Measurements from ENCODE around the gene IBA57. TPM values are rescaled to one million over a fixed set of nuclear protein-coding genes. Genes with fewer than 3 reads are reported as not detected.
"Not testable (repeated sequence)": the region's sequence is repeated elsewhere in the genome, so short reads cannot be mapped to it uniquely, and the experiment has no call there.

IBA57 gene
- total and polyA plus RNA-seq, 4 experiments from 2014 or later, result 1.3 to 12.0 (median 6.9) TPM

DNA sequence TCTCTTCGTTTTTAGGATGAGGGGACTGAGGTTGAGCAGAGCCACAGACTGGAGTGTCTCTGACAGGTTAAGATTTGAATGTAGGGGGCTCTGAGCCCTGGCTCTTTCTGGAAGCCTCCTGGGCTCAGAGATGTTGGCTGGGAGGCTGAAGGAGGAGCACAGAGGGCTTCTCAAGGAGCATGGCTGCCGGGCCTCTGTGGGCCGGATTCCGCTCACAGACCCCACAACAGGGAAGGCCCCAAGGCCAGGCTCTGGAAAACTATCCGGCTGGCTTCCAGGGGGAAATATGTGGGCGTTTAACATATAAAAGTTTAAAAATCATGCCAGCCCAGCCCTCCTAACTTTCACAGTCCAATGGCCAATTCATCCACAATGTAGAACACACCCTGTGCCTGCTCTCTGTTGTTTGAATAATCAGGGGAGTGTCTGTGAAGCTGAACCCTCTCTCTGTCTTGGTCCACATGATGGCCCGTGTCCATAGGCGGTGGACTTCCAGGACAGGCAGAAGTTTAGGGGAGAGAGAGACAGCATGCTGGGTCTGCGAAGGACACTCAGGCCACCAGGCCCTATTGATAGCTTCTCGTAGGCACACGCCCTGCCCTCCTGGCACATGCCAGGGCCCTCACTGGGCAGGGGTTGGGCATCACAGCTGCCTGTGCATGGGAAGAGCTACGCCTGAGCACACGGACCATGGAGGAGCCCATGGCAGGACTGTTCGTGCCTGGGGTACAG, 53.1 kb downstream of the IBA57 start:
- DNase-seq, result no peak
- Histone ChIP-seq H3K9me3 (ENCODE audit: control insufficient read depth in 1 of 2, low read length in 2 of 2) (no peaks in the 10 kb centered on the region), H3K27me3 (ENCODE audit: insufficient read depth, low read length) (no peaks in the 10 kb centered on the region), H3K4me1 (ENCODE audit: insufficient read depth, low read length) (peaks cover 7% of the 10 kb centered on the region), H3K4me3 (ENCODE audit: low read length in 2 of 2) (no peak overlapping the region), H3K36me3 (ENCODE audit: insufficient read depth, low read length) (no peaks in the 10 kb centered on the region), H3K27ac (ENCODE audit: low read depth, low read length) (no peak overlapping the region)
- ChIA-PET CTCF (ENCODE audit: partially characterized antibody) (no interaction called here), POLR2A (ENCODE audit: partially characterized antibody) (no interaction called here)
- intact Hi-C loops (cut with micrococcal nuclease), result no loop called here
- Mint-ChIP-seq H3K27me3 (no peaks in the 10 kb centered on the region), H3K9me3 (peaks cover 0 to 3% (median 0%) of the 10 kb centered on the region in 8 donors), H3K4me3 (no peak overlapping the region), H3K27ac (no peak overlapping the region), H3K36me3 (peaks cover 25 to 29% of the 10 kb centered on the region in 2 donors), H3K4me1 (peaks cover 0 to 11% (median 2%) of the 10 kb centered on the region in 4 donors)

DNA sequence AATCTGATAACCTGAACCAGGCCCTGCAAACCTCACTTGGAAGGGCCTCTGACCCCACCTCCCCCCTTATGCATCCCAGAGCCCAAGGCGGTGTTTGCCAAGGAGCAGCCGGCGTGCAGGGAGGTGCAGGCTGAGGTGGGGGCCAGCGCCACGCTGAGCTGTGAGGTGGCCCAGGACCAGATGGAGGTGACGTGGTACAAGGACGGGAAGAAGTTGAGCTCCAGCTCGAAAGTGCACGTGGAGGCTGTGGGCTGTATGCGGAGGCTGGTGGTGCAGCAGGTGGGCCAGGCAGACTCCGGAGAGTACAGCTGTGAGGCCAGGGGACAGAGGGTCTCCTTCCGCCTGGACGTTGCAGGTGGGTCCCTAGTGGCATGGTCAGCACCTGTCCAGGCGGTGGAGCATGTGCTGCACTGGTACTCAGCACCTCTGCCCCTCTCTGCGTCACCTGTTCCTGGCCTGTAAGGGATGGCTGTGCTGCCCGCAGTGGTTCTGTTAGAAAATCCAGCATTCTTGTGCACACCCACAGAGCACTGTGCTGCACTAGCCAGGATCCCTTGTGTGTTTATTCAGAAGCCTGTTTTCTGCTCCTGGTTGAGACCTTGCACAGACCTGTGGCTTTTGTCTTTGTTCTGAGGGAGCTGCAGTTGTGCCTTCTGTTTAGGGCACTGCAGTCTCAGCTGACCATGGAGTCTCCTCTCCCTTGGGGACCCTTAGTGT, 53.8 kb downstream of the IBA57 start:
- Histone ChIP-seq H3K36me3 (ENCODE audit: insufficient read depth, low read length) (no peaks in the 10 kb centered on the region), H3K4me1 (ENCODE audit: insufficient read depth, low read length) (peaks cover 1% of the 10 kb centered on the region), H3K27ac (ENCODE audit: low read depth, low read length) (no peak overlapping the region), H3K4me3 (ENCODE audit: low read length in 2 of 2) (no peak overlapping the region), H3K27me3 (ENCODE audit: insufficient read depth, low read length) (no peaks in the 10 kb centered on the region), H3K9me3 (ENCODE audit: control insufficient read depth in 1 of 2, low read length in 2 of 2) (no peaks in the 10 kb centered on the region)
- intact Hi-C loops (cut with micrococcal nuclease), result no loop called here
- ChIA-PET CTCF (ENCODE audit: partially characterized antibody) (no interaction called here), POLR2A (ENCODE audit: partially characterized antibody) (interaction anchor here (1.1 kb wide), 2 partner anchors 10 to 57 kb away, joined by 3 to 4 read pairs; no protein-coding TSS in a partner anchor)
- H3K27ac Mint-ChIP-seq, result no peak overlapping the region
- peaks cover 31 to 36% of the 10 kb centered on the region in 2 donors for H3K36me3 Mint-ChIP-seq
- H3K9me3 Mint-ChIP-seq, result peaks cover 0 to 6% (median under 1%) of the 10 kb centered on the region in 8 donors
- peaks cover 0 to 9% (median 2%) of the 10 kb centered on the region in 4 donors for H3K4me1 Mint-ChIP-seq
- DNase-seq, result no peak
- H3K4me3 Mint-ChIP-seq, result no peak overlapping the region
- H3K27me3 Mint-ChIP-seq, result no peaks in the 10 kb centered on the region

DNA sequence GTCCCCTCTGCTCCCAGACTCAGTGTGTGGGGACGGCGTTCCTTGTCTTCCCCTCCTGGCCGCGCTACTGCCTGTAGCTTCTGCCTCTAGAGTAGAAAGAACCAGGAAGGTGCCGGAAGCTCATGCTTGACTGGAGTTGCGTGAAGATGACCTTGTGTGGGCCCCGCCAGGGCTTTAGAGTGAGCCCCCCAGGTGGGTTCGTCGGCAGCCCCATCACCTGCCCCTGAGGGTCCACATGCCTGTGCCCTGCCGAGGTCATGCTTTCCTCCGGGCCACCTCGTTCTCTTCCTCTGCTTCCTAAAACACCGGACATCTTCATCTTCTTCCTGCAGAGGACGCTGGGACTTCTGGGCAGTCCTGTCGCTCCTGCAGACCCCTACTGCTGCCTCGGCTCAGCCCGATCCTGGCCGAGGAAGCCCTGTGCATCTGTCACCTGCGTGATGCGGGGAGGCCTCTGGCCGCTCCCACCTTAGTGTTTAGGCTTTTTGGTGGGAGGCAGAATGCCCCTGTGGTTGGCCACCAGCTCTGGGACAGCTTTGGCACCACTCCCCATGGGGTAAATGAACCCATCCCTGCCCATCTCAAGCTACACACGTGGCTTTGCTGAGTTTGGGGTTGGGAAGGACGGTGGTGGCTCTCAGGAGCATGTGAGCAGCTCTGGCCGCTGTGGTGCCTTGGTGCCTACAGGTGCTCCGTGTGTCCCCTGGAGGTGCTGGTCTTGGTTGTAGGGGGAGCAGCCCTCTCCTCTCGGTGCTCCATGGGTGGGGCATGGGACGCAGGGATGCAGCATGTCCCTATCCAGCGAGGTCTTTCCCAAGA, 54.6 kb downstream of the IBA57 start:
- no peak overlapping the region for H3K27ac ChIP-seq (ENCODE audit: low read depth, low read length)
- no peaks in the 10 kb centered on the region for H3K36me3 ChIP-seq (ENCODE audit: insufficient read depth, low read length)
- H3K27me3 ChIP-seq (ENCODE audit: insufficient read depth, low read length), result no peaks in the 10 kb centered on the region
- peaks cover 37 to 44% of the 10 kb centered on the region in 2 donors for H3K36me3 Mint-ChIP-seq
- peaks cover 0 to 12% (median 7%) of the 10 kb centered on the region in 8 donors for H3K9me3 Mint-ChIP-seq
- no peaks in the 10 kb centered on the region for H3K27me3 Mint-ChIP-seq
- H3K9me3 ChIP-seq (ENCODE audit: control insufficient read depth in 1 of 2, low read length in 2 of 2), result no peaks in the 10 kb centered on the region
- no peak for DNase-seq
- peaks cover 0 to 4% (median 2%) of the 10 kb centered on the region in 4 donors for H3K4me1 Mint-ChIP-seq
- no peak overlapping the region for H3K4me3 ChIP-seq (ENCODE audit: low read length in 2 of 2)
- H3K27ac Mint-ChIP-seq, result no peak overlapping the region
- CTCF ChIA-PET (ENCODE audit: partially characterized antibody), result no interaction called here
- POLR2A ChIA-PET (ENCODE audit: partially characterized antibody), result interaction anchor here (1.1 kb wide), 2 partner anchors 11 to 56 kb away, joined by 3 to 4 read pairs; no protein-coding TSS in a partner anchor
- peak overlapping the region in 1 of 8 donors; percentile 64 for H3K4me3 Mint-ChIP-seq
- H3K4me1 ChIP-seq (ENCODE audit: insufficient read depth, low read length), result no peaks in the 10 kb centered on the region
- intact Hi-C loops (cut with micrococcal nuclease), result no loop called here

DNA sequence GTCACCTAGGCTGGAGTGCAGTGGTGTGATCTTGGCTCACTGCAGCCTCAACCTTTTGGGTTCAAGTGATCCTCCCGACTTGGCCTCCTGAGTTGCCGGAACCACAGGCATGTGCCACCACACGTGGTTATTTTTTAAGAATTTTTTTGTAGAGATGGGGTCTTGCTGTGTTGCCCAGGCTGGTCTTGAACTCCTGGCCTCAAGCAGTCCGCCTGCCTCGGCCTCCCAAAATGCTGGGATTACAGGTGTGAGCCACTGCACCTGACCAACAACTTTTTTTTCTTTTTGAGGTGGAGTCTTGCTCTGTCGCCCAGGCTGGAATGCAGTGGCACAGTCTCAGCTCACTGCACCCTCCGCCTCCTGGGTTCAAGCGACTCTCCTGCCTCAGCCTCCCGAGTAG, 55.5 kb downstream of the IBA57 start:
- intact Hi-C loops (cut with micrococcal nuclease), result not testable (repeated sequence)

DNA sequence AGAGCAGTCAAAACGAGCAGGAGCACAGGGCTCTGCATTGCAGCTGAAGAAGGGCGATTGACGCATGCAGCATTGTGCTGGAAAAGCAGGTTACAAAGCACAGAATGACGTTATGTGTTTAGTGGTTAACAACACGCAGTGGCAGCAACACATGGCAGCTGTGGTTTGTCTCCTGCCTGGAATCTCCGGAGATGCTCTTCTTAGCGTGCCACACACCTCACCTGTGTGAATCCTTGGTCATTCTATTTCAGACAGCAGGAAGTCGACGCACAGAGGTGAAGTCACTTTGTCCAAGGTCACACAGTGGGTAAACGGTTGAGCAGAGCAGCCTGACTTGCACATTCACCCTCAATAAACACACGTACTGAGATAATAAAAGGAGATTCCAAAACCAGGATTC, 56.9 kb downstream of the IBA57 start:
- peaks cover 0 to 18% (median 8%) of the 10 kb centered on the region in 8 donors for H3K9me3 Mint-ChIP-seq
- no peak overlapping the region for H3K4me3 ChIP-seq (ENCODE audit: low read length in 2 of 2)
- intact Hi-C loops (cut with micrococcal nuclease), result no loop called here
- peaks cover 47 to 62% of the 10 kb centered on the region in 2 donors for H3K36me3 Mint-ChIP-seq
- no peaks in the 10 kb centered on the region for H3K9me3 ChIP-seq (ENCODE audit: control insufficient read depth in 1 of 2, low read length in 2 of 2)
- no peaks in the 10 kb centered on the region for H3K36me3 ChIP-seq (ENCODE audit: insufficient read depth, low read length)
- H3K27ac ChIP-seq (ENCODE audit: low read depth, low read length), result no peak overlapping the region
- no peaks in the 10 kb centered on the region for H3K27me3 Mint-ChIP-seq
- H3K4me1 Mint-ChIP-seq, result peaks cover 0 to 4% (median 0%) of the 10 kb centered on the region in 4 donors
- no peaks in the 10 kb centered on the region for H3K27me3 ChIP-seq (ENCODE audit: insufficient read depth, low read length)
- DNase-seq, result no peak
- no peak overlapping the region for H3K27ac Mint-ChIP-seq
- ChIA-PET CTCF (ENCODE audit: partially characterized antibody) (interaction anchor here (0.6 to 2.8 kb wide), 2 partner anchors 8 to 14 kb away, joined by 6 to 13 read pairs; no protein-coding TSS in a partner anchor), POLR2A (ENCODE audit: partially characterized antibody) (no interaction called here)
- H3K4me3 Mint-ChIP-seq, result no peak overlapping the region
- H3K4me1 ChIP-seq (ENCODE audit: insufficient read depth, low read length), result no peaks in the 10 kb centered on the region

More for the DNA sequence above, 55.5 kb downstream of the IBA57 start:
- H3K4me1 ChIP-seq (ENCODE audit: insufficient read depth, low read length); H3K27me3 ChIP-seq (ENCODE audit: insufficient read depth, low read length); POLR2A ChIA-PET (ENCODE audit: partially characterized antibody); H3K4me1 Mint-ChIP-seq; CTCF ChIA-PET (ENCODE audit: partially characterized antibody); H3K9me3 ChIP-seq (ENCODE audit: control insufficient read depth in 1 of 2, low read length in 2 of 2); H3K27ac Mint-ChIP-seq; H3K4me3 Mint-ChIP-seq; H3K27me3 Mint-ChIP-seq; DNase-seq; H3K27ac ChIP-seq (ENCODE audit: low read depth, low read length); H3K36me3 ChIP-seq (ENCODE audit: insufficient read depth, low read length); H3K4me3 ChIP-seq (ENCODE audit: low read length in 2 of 2): not testable (repeated sequence)
- Mint-ChIP-seq H3K9me3 (peaks cover 0 to 18% (median 8%) of the 10 kb centered on the region in 8 donors), H3K36me3 (peaks cover 43 to 53% of the 10 kb centered on the region in 2 donors)

DNA sequence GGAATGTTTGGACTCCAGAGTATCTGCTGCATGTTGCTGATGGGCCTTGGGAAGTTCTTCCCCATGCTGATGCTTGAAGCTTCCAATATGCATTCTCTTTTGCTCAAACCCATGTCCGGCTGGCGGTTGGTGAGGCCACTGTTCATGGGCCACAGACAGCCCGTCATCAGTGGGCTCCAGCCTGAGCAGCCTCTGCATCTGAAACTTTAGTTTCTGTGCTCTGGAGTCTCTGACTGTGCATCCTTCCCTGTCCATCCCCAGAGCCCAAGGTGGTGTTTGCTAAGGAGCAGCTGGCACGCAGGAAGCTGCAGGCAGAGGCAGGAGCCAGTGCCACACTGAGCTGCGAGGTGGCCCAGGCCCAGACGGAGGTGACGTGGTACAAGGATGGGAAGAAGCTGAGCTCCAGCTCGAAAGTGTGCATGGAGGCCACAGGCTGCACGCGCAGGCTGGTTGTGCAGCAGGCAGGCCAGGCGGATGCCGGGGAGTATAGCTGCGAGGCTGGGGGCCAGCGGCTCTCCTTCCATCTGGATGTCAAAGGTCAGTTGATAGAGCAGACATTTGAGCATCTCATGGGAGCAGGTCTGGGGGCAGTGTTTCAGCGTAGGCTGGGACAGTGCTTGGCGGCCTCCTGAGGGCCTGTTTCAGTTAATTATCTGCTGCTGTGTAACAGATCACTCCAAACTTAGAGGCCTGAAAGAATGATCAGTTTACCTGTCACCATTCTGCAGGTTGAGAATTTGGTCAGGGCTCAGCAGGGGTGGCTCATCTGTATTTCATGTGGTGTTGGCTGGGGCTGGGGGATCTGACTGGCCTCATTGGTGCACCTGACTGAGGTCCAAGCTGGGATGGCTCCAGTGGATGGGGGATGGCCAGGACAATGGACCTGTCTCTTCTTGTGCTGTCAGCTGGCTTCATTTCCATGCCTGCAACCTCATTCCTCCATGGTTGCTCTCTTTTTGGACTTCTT, 58.9 kb downstream of the IBA57 start:
- Mint-ChIP-seq H3K4me3 (peak overlapping the region in 1 of 8 donors; percentile 17), H3K36me3 (peaks cover 46 to 63% of the 10 kb centered on the region in 2 donors), H3K27me3 (no peaks in the 10 kb centered on the region), H3K4me1 (peaks cover 0 to 4% (median 2%) of the 10 kb centered on the region in 4 donors), H3K27ac (no peak overlapping the region), H3K9me3 (peaks cover 0 to 18% (median 8%) of the 10 kb centered on the region in 8 donors)
- no peak overlapping the region for H3K27ac ChIP-seq (ENCODE audit: low read depth, low read length)
- H3K9me3 ChIP-seq (ENCODE audit: control insufficient read depth in 1 of 2, low read length in 2 of 2), result no peaks in the 10 kb centered on the region
- H3K4me1 ChIP-seq (ENCODE audit: insufficient read depth, low read length), result no peaks in the 10 kb centered on the region
- no peaks in the 10 kb centered on the region for H3K27me3 ChIP-seq (ENCODE audit: insufficient read depth, low read length)
- POLR2A ChIA-PET (ENCODE audit: partially characterized antibody), result no interaction called here
- CTCF ChIA-PET (ENCODE audit: partially characterized antibody), result interaction anchor here (0.6 to 2.8 kb wide), 2 partner anchors 10 to 35 kb away, joined by 3 to 13 read pairs; no protein-coding TSS in a partner anchor
- no peak overlapping the region for H3K4me3 ChIP-seq (ENCODE audit: low read length in 2 of 2)
- no peaks in the 10 kb centered on the region for H3K36me3 ChIP-seq (ENCODE audit: insufficient read depth, low read length)
- intact Hi-C loops (cut with micrococcal nuclease), result no loop called here
- no peak for DNase-seq
